Gastrocnemius medialis (tissue), 4 donors: ENCODE data around the gene RGMB.

Experiments used
- CTCF ChIP-seq, 5 experiments: fragments of 450-650 bp in 3 of 5; fragments of 200-600 bp in 2 of 5; sonication (generic) in 2 of 5; IDR thresholded peaks in 4 of 5; conservative IDR thresholded peaks in 1 of 5; 1 replicate in 4 of 5; 2 replicates in 1 of 5; pipeline ENCODE4 v1.5.1; 2016 to 2019; ENCODE audit warnings: antibody characterized with exemption in 5 of 5, mild to moderate bottlenecking in 3 of 5, moderate library complexity in 3 of 5
- POLR2A ChIP-seq, 2 donors: fragments of 450-650 bp; IDR thresholded peaks; one replicate each; pipeline ENCODE4 v1.6.1; 2017; ENCODE audit warnings: antibody characterized with exemption in 2 of 2, mild to moderate bottlenecking in 2 of 2, moderate library complexity in 2 of 2

GRCh38 chr5:98741926-98742325 lies 31.5 kb upstream of the RGMB start:
- TF ChIP-seq CTCF (IDR thresholded peaks at IDR 0.05 in 4 of 5, conservative IDR thresholded peaks at IDR 0.05 in 1 of 5) (no peak), POLR2A (IDR thresholded peaks at IDR 0.05) (no peak)
